Stimulated activated CD8-positive, alpha-beta memory T cell treated with anti-CD3 and anti-CD28 coated beads, Interleukin-4, amount 100 ng/mL, for 1 hour (primary cell): ENCODE data around the gene OTULIN.
A peak's percentile ranks its signal among the peaks of the same experiment; 100 is the strongest.

Experiments
- DNase-seq, 2 donors: peaks; one replicate each; pipeline ENCODE4 v3.0.0-alpha.2; 2020; ENCODE audit warnings: low read depth in 2 of 2, low spot score in 1 of 2

The OTULIN gene

GRCh38 chr5:14718778-14719177, 54.3 kb downstream of the OTULIN start:
- DNase-seq: no peak

DNA sequence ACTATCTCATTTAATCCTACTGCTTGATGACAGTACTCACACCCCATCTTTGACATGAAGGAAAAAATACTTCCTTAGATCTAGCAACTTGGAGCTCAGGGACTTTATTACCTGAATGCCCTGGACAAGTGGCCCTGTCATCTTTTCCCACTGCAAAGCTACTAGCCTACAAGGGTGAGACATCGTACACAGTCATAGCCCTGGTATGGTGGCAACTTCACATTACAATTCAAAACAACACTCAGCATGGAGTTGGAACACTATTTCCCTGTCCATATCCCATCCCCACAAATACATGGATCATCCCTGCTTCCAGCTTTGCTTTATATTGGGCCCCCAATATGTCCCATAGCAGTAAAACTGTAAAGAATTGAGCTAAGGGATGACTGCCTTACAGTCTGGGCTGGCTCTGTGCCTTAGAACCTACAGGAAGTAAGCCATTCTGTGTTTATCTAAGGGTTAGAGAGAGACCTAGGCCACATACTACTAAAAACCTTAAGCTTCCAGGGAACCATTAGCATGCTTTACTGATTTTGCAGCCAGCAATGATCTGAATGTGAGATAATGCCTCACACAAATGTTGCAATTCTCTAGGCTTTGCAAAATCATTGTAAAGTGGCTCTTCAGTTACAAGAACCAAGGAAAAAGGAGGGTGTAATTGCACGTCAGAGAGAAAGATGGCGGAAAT, 55.9 kb downstream of the OTULIN start:
- no peak for DNase-seq

DNA sequence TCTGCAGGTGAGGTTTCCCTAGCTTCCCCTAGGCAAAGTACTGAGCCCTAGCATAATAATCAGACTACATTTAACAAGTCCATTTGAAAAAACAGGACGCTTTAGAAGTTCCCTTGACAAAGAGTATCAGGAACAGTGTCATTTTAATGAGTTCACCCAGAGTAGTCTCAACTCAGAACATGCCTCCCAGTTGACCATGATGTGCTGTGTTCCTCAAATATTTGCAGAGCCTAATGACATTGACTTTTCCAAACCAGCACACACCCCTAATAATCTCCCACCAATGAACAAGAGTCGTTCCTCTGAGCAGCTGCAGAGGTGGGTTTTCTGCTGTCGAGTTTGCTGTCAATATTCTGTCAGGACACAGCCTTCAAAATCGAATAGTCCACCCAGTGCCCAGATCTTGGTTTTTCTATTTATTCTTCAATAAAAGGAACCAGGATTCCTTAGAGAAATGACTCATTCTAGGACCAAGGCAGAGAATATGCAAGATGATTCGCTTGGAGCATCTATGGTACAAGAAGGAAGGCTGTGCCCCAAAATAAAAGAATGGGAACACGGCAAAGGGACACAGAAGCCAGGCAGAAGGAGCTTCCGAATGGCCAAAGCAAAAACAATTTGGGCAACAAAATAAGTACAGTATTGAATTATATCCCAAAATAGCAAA, 57.6 kb downstream of the OTULIN start:
- no peak for DNase-seq

- DNase-seq: no peak
These were observed 58.4 kb downstream of the OTULIN start for GRCh38 chr5:14722923-14723322.

DNA sequence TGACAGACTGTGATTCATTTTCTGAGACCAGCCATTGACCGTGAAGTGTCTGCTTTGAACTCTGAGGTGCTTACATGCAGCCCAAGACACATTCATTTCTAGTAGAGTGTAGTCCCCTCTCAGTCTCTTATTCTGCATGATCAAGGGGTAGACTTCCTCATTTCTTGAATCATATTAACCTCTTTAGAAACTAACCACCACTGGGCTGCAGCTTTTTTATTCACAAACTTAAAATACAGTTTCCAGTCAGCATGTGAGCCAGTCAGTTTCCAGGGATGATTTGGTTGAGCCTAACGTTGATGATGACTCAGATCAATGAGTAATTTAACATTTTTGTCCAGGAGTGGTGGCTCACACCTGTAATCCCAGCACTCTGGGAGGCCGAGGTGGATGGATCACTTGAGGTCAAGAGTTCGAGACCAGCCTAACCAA, 59.2 kb downstream of the OTULIN start:
- no peak for DNase-seq

DNA sequence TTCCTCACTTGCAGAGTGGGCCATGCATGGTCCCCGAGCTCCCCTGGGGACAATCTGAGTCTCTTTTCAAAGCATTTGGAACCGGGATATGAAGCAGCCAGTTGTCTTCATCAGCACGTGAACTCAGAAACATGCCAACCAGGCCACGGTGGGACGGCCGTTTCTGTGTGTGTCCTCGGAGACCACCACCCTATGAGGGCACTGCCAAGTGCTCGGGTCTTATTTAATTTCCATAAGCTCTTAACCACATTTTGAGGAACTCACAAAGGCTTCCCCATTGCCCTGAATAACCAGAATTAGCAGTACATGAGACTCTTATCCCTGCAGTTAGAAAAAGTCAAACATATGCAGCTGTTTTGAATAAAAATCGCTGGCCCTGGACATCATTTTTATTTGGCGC, 60.1 kb downstream of the OTULIN start:
- no peak for DNase-seq

DNA sequence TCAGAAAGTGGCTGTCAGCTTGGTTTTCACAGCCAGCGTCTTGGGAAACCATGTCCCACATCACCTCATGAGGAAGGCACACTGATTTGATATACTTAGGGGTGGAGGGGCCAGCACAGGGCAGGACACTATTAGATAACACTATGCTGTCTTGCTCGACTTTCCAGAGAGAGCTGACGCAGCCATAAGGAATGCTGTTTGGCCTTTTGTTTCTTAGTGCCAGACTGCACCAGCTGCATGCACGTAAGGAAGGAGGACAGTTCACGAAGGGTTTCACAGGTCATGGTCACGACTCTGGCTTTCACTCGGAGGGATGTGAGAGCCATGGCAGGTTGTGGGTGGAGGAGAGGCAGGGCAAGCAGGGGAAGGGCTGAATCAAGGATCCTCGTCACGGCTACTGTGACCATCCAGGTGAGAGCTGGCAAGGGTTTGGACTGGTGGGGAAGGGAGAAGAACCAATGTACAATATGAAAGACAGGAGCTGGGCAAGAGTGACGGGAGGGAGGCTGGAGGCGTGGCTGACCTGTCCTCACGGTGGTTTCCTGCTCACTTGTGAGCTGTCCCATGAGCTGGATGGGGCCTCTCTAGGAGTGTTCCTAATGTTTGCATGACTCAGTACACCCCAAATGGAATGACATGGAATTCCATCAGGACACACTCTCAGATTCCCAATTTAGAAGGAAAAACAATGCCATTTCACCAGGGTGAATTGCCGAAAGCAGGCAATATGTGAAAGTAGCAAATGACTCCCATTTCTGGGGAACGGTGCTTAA, 61.7 kb downstream of the OTULIN start:
- DNase-seq: no peak

- DNase-seq: peak; percentile 32 to 56
These were observed 62.9 kb downstream of the OTULIN start for GRCh38 chr5:14727428-14727865.

DNA sequence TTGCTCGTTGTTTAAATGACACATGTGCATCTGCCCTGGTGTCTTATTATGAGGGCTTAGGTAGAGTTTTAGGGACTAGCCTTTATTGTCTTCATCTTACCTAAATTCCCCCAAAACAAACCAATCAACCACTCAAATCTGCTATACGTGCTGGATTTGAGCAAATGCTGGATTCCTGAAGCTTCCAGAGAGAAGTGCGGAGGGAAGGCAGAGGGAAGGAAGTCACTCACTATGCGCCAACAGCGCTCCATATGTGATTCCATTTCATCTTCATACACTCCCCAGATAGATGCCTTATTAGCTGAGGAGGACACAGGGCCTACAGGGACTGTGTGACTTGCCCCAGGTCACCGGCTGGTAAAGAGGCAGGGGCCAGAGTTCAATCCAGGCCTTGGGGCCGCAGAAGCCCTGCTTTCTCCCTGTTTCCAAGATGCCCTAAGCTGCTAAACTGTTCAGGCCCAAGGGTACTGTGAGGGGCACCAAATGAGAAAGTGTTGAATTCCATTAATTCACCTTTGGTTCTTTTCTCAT, 63.5 kb downstream of the OTULIN start:
- DNase-seq: no peak

GRCh38 chr5:14728459-14728938, 64.0 kb downstream of the OTULIN start:
- DNase-seq: no peak

GRCh38 chr5:14729448-14730385, 65.2 kb downstream of the OTULIN start:
- DNase-seq: no peak

DNA sequence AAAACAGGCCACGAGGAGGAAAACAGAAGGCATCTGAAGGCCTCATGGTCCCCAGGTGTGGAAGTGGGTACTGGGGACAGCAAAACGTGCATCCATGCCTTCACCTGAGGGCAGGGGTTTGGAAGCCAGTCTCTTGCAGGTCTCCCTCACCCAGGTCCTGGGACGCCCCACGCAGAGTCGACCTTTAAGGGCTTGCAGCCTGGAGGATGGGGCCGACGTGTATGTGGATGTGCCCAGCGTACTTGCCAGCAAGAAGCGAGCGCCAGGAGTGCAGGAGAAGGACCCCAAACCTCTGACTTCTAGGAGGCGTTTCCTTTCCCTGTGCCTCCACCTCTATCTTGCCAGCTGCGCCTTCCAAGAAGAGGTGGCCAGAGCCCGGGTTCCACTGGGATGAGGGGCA, 65.9 kb downstream of the OTULIN start:
- DNase-seq: no peak

DNA sequence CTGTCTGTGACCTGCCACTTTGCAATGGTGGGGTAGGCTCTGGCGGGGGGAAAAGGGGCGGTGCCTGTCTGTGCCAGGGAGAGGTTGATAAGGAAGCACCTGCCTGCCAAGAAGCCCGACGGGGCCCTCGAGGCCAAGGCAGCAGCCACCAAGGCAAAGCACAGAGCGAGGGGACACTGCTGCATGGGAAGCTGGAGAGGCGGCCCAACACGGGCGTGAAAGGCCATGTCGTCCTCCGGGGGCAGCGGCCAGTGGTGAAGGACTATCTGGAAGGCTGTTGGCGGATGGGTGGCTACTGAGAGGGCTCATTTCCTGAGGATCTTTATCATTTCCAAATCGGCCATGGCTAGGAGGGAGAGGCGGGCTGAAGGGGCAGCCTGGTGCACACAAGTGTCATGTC, 66.4 kb downstream of the OTULIN start:
- DNase-seq: no peak

GRCh38 chr5:14732991-14733390, 68.5 kb downstream of the OTULIN start:
- no peak for DNase-seq

GRCh38 chr5:14733661-14734060, 69.1 kb downstream of the OTULIN start:
- no peak for DNase-seq

DNA sequence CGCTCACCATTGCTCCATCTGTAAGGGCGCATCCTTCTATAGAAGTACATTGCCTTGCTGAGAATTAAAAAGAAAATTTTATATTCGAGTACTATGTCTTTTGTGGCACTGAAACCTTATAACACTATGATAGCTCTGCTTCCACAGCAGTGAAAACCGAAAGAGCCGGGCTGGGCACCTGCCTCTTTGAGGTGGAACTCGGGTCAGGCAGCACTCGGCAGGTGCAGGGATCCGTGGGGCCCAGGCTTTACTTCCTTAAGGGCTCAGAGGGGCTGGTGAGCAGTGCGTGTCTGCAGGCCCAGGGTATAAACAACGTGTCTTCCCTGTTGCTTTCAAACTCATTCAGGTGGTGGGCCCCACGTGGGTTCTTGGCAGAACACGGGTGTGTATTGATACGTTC, 69.9 kb downstream of the OTULIN start:
- no peak for DNase-seq

DNA sequence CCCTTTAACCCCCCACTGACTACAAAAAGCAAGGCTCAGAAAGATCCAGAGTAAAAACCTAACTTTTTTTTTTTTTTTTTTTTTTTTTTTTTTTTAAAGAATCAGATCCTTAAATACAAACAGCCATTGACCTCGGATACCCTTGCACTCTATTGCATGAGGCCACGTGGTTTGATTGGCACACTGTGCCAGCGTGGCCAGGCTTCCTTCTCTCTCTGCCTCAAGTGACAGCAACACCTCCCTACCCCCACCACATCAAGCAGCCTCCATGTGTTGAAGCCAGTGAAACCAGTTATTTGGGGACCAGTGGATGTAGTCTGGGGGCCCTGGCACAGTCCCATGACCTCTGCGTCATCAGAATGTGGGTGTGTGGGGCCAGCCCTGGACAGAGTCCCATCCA, 71.4 kb downstream of the OTULIN start:
- no peak for DNase-seq

- DNase-seq: no peak
These were observed 72.8 kb downstream of the OTULIN start for GRCh38 chr5:14737291-14737690.

DNA sequence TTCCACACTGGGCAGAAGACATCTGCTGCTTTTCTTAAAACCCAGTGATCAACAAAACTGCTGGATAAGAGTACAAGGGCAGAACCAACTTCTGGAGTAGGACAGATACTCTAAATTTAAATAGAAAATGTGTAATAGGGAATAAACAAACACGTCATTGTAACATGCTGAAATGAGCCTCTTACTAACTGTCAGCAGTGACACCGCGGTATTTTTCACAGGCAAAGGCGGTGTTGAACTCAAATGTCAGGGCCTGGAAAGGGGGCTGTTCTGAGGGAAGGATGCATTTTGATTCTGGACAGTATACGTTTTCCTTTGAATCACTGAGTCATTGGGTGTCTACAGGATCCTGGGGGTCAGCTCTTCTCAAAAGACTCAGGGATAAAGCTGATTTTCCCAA, 73.5 kb downstream of the OTULIN start:
- no peak for DNase-seq

- no peak for DNase-seq
These were observed 75.0 kb downstream of the OTULIN start for GRCh38 chr5:14739538-14739937.

DNA sequence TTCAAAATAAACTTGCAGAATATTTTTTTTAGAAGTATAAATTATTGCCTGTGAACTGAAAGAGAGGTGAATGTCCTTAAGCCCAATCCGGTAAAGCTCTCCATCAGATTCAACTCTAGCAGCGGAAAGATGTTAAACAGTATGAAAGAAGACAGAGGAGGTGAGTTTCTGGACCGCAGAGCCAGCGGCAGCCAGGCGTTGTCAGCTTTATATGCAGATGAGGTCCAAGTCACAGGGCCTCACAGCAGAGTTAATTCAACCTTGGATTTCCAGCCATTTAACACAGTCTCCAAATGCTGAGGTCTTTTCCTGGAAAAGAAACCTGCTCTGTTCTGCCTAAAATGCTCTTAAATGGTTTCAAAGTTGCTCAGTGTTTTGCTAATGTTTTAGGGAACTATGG, 75.5 kb downstream of the OTULIN start:
- DNase-seq: no peak
